Dendritic cell treated with granulocyte-macrophage colony-stimulating factor and Interleukin-4, amounts not matched to agents 40 ng/mL and 50 ng/mL, for 4 days (primary cell): ENCODE data around the gene CHRNG.

Experiments used
- H3K27ac Mint-ChIP-seq: one replicate; pipeline ENCODE4 v1.8.0; 2022; ENCODE audit warnings: mild to moderate bottlenecking, mixed read lengths
- H3K27me3 Mint-ChIP-seq: one replicate; pipeline ENCODE4 v1.8.0; 2022; ENCODE audit warnings: mild to moderate bottlenecking, mixed read lengths
- H3K36me3 Mint-ChIP-seq: one replicate; pipeline ENCODE4 v1.8.0; 2022; ENCODE audit warnings: low read depth, mixed read lengths
- H3K4me1 Mint-ChIP-seq: one replicate; pipeline ENCODE4 v1.8.0; 2022; ENCODE audit warnings: low read depth, mixed read lengths
- H3K4me3 Mint-ChIP-seq: one replicate; pipeline ENCODE4 v1.8.0; 2022; ENCODE audit warnings: mild to moderate bottlenecking, moderate library complexity, mixed read lengths
- H3K9me3 Mint-ChIP-seq: one replicate; pipeline ENCODE4 v1.8.0; 2022; ENCODE audit warnings: mixed read lengths
- intact Hi-C: fragments of 100-400 bp; cut with micrococcal nuclease; formaldehyde crosslinking; loops from one replicate; pipeline ENCODE4 v1.15.0; 2022

CHRNG gene

GRCh38 chr2:232519581-232520438, 19.7 kb upstream of the CHRNG start, which contains the start of gene PRSS56:
TSS of gene PRSS56 (plus strand) at chr2:232520388. CDS start at chr2:232520599, 211 bp downstream.
- intact Hi-C loops = loop anchor here (5.0 to 10.0 kb wide), 2 partner anchors 73 to 615 kb away; no protein-coding TSS in a partner anchor
- H3K4me3 Mint-ChIP-seq = no peak within 1 kb of the TSS

GRCh38 chr2:232520489-232520888, 19.0 kb upstream of the CHRNG start:
- peaks cover 31% of the 10 kb centered on the region for H3K4me1 Mint-ChIP-seq
- no peak overlapping the region for H3K4me3 Mint-ChIP-seq
- H3K9me3 Mint-ChIP-seq = no peaks in the 10 kb centered on the region
- no peaks in the 10 kb centered on the region for H3K36me3 Mint-ChIP-seq
- intact Hi-C loops = loop anchor here (5.0 to 10.0 kb wide), 2 partner anchors 73 to 616 kb away; no protein-coding TSS in a partner anchor
- H3K27me3 Mint-ChIP-seq = peaks cover 64% of the 10 kb centered on the region
- no peak overlapping the region for H3K27ac Mint-ChIP-seq

More at GRCh38 chr2:232519581-232520438, 19.7 kb upstream of the CHRNG start, which contains the start of gene PRSS56:
- Mint-ChIP-seq H3K4me1 (peaks cover 31% of the 10 kb centered on the region), H3K9me3 (no peaks in the 10 kb centered on the region), H3K27me3 (peaks cover 59% of the 10 kb centered on the region), H3K27ac (no peak within 1 kb of the TSS), H3K36me3 (no peaks in the 10 kb centered on the region)

GRCh38 chr2:232521098-232521497, 18.4 kb upstream of the CHRNG start:
- H3K36me3 Mint-ChIP-seq = no peaks in the 10 kb centered on the region
- no peak overlapping the region for H3K27ac Mint-ChIP-seq
- H3K4me3 Mint-ChIP-seq = no peak overlapping the region
- no peaks in the 10 kb centered on the region for H3K9me3 Mint-ChIP-seq
- H3K27me3 Mint-ChIP-seq = peaks cover 65% of the 10 kb centered on the region
- intact Hi-C loops = loop anchor here (5.0 to 10.0 kb wide), 2 partner anchors 74 to 616 kb away; no protein-coding TSS in a partner anchor
- H3K4me1 Mint-ChIP-seq = peaks cover 32% of the 10 kb centered on the region

GRCh38 chr2:232521959-232522622, 17.4 kb upstream of the CHRNG start:
- H3K27me3 Mint-ChIP-seq = peaks cover 70% of the 10 kb centered on the region
- H3K4me1 Mint-ChIP-seq = peaks cover 30% of the 10 kb centered on the region
- H3K9me3 Mint-ChIP-seq = no peaks in the 10 kb centered on the region
- no peak overlapping the region for H3K27ac Mint-ChIP-seq
- intact Hi-C loops = loop anchor here (5.0 to 10.0 kb wide), 2 partner anchors 75 to 617 kb away; no protein-coding TSS in a partner anchor
- H3K36me3 Mint-ChIP-seq = no peaks in the 10 kb centered on the region
- H3K4me3 Mint-ChIP-seq = peak overlapping the region; percentile 27

- Mint-ChIP-seq H3K4me1 (peaks cover 30% of the 10 kb centered on the region), H3K27ac (no peak overlapping the region), H3K9me3 (no peaks in the 10 kb centered on the region), H3K4me3 (peak overlapping the region; percentile 27), H3K36me3 (no peaks in the 10 kb centered on the region), H3K27me3 (peaks cover 75% of the 10 kb centered on the region)
- intact Hi-C loops = loop anchor here (5.0 to 10.0 kb wide), 2 partner anchors 76 to 618 kb away; no protein-coding TSS in a partner anchor
These were observed 16.7 kb upstream of the CHRNG start for GRCh38 chr2:232522623-232523401.

- Mint-ChIP-seq H3K27ac (no peak overlapping the region), H3K27me3 (peaks cover 79% of the 10 kb centered on the region), H3K36me3 (no peaks in the 10 kb centered on the region), H3K4me1 (peaks cover 35% of the 10 kb centered on the region), H3K9me3 (no peaks in the 10 kb centered on the region), H3K4me3 (no peak overlapping the region)
- intact Hi-C loops = loop anchor here (5.0 to 10.0 kb wide), 2 partner anchors 76 to 619 kb away; no protein-coding TSS in a partner anchor
These were observed 16.1 kb upstream of the CHRNG start for GRCh38 chr2:232523402-232523681.

GRCh38 chr2:232523682-232524597, 15.6 kb upstream of the CHRNG start:
- no peaks in the 10 kb centered on the region for H3K36me3 Mint-ChIP-seq
- H3K4me3 Mint-ChIP-seq = peak overlapping the region; percentile 62
- intact Hi-C loops = loop anchor here (5.0 to 10.0 kb wide), 2 partner anchors 77 to 619 kb away; no protein-coding TSS in a partner anchor
- no peaks in the 10 kb centered on the region for H3K9me3 Mint-ChIP-seq
- H3K4me1 Mint-ChIP-seq = peaks cover 41% of the 10 kb centered on the region
- no peak overlapping the region for H3K27ac Mint-ChIP-seq
- peaks cover 84% of the 10 kb centered on the region for H3K27me3 Mint-ChIP-seq

GRCh38 chr2:232524771-232525170, 14.7 kb upstream of the CHRNG start:
- peaks cover 76% of the 10 kb centered on the region for H3K27me3 Mint-ChIP-seq
- H3K9me3 Mint-ChIP-seq = no peaks in the 10 kb centered on the region
- peaks cover 49% of the 10 kb centered on the region for H3K4me1 Mint-ChIP-seq
- H3K27ac Mint-ChIP-seq = no peak overlapping the region
- H3K36me3 Mint-ChIP-seq = no peaks in the 10 kb centered on the region
- intact Hi-C loops = loop anchor here (5.0 to 10.0 kb wide), 2 partner anchors 77 to 620 kb away; no protein-coding TSS in a partner anchor
- no peak overlapping the region for H3K4me3 Mint-ChIP-seq

GRCh38 chr2:232525199-232525598, 14.3 kb upstream of the CHRNG start:
- Mint-ChIP-seq H3K9me3 (no peaks in the 10 kb centered on the region), H3K27me3 (peaks cover 74% of the 10 kb centered on the region), H3K4me1 (peaks cover 51% of the 10 kb centered on the region), H3K4me3 (no peak overlapping the region), H3K27ac (no peak overlapping the region), H3K36me3 (no peaks in the 10 kb centered on the region)
- intact Hi-C loops = loop anchor here (10.0 kb wide), 1 partner anchor 620 kb away; no protein-coding TSS in a partner anchor

GRCh38 chr2:232525791-232526371, 13.6 kb upstream of the CHRNG start, which contains the start of gene CHRND:
TSS of gene CHRND (plus strand) at chr2:232526160. CDS start at chr2:232526216, 56 bp downstream.
- Mint-ChIP-seq H3K4me1 (peaks cover 56% of the 10 kb centered on the region), H3K4me3 (no peak within 1 kb of the TSS), H3K9me3 (no peaks in the 10 kb centered on the region), H3K36me3 (no peaks in the 10 kb centered on the region), H3K27me3 (peaks cover 73% of the 10 kb centered on the region), H3K27ac (no peak within 1 kb of the TSS)
- intact Hi-C loops = loop anchor here (10.0 kb wide), 1 partner anchor 621 kb away; no protein-coding TSS in a partner anchor

GRCh38 chr2:232526372-232526941, 13.0 kb upstream of the CHRNG start:
- Mint-ChIP-seq H3K4me1 (peaks cover 54% of the 10 kb centered on the region), H3K9me3 (no peaks in the 10 kb centered on the region), H3K4me3 (no peak overlapping the region), H3K36me3 (no peaks in the 10 kb centered on the region), H3K27me3 (peaks cover 72% of the 10 kb centered on the region), H3K27ac (no peak overlapping the region)
- intact Hi-C loops = loop anchor here (10.0 kb wide), 1 partner anchor 622 kb away; no protein-coding TSS in a partner anchor
